K562 (cell line): Measurements from ENCODE around the gene BEST3. TPM values are rescaled to one million over a fixed set of nuclear protein-coding genes. Genes with fewer than 3 reads are reported as not detected.

Source experiments
- CBFA2T3 ChIP-seq: fragments of 450-650 bp; IDR thresholded peaks from 2 replicates; pipeline ENCODE4 v1.6.1; 2017
- CEBPG ChIP-seq, 3 experiments: fragments of 200-800 bp in 1 of 3; sonication (Bioruptor generic) in 1 of 3; sonication (generic) in 1 of 3; formaldehyde crosslinking in 1 of 3; IDR thresholded peaks in 2 of 3; conservative IDR thresholded peaks in 1 of 3; 2 replicates each; pipeline versions ENCODE4 v1.6.1 to v1.8.0; 2016 to 2022; ENCODE audit warnings: missing compliant biosample characterization in 2 of 3, missing genetic modification characterization in 2 of 3, mild to moderate bottlenecking in 1 of 3, missing genetic modification reagents in 1 of 3
- FOXK1 ChIP-seq: sonication (generic); formaldehyde crosslinking; IDR thresholded peaks from 2 replicates; pipeline ENCODE4 v1.8.0; 2022; ENCODE audit warnings: missing genetic modification reagents, mild to moderate bottlenecking, borderline replicate concordance
- HDAC3 ChIP-seq: fragments of 450-650 bp; IDR thresholded peaks from 2 replicates; pipeline ENCODE4 v1.6.1; 2018; ENCODE audit warnings: borderline replicate concordance, mild to moderate bottlenecking, moderate library complexity; ENCODE audit not compliant: partially characterized antibody
- MBD2 ChIP-seq: sonication (generic); IDR thresholded peaks from 2 replicates; pipeline ENCODE4 v1.6.1; 2016; ENCODE audit warnings: low read depth, borderline replicate concordance
- MTA2 ChIP-seq: fragments of 450-650 bp; IDR thresholded peaks from 2 replicates; pipeline ENCODE4 v1.6.1; 2016; ENCODE audit warnings: low read depth
- NFIC ChIP-seq: fragments of 450-650 bp; IDR thresholded peaks from 2 replicates; pipeline ENCODE4 v1.6.1; 2017; ENCODE audit warnings: mild to moderate bottlenecking, inconsistent platforms
- TAL1 ChIP-seq: fragments of 450-650 bp; IDR thresholded peaks from 2 replicates; pipeline ENCODE4 v1.6.1; 2016; ENCODE audit warnings: mild to moderate bottlenecking
- TEAD4 ChIP-seq, 2 experiments: sonication (generic) in 1 of 2; formaldehyde crosslinking in 1 of 2; IDR thresholded peaks; 2 replicates each; pipeline versions ENCODE4 v1.6.1 to v1.8.0; 2012 to 2022; ENCODE audit warnings: borderline replicate concordance in 1 of 2, inconsistent platforms in 1 of 2, low read length in 1 of 2, mild to moderate bottlenecking in 1 of 2, missing genetic modification reagents in 1 of 2
- ZNF224 ChIP-seq: sonication (generic); formaldehyde crosslinking; IDR thresholded peaks from 2 replicates; pipeline ENCODE4 v1.8.0; 2022; ENCODE audit warnings: mild to moderate bottlenecking, missing genetic modification reagents
- polyA plus RNA-seq, 8 experiments: library from polyadenylated mRNA; depleted of rRNA in 4 of 8; stranded (reverse) in 5 of 8; unstranded in 3 of 8; fragments of >200 nt; fragmentation: Nextera tagmentation in 2 of 8; fragmentation: Illumina TruSeq in 1 of 8; extraction: Ambion mirVana in 2 of 8; extraction: Trizol in 1 of 8; gene quantifications; 2 replicates each; pipeline versions ENCODE4 v1.2.1 to v1.2.3, GENCODE V29; 2011 to 2014; ENCODE audit warnings: inconsistent platforms in 1 of 8, missing spikeins in 1 of 8
- total RNA-seq, 7 experiments: library from RNA; depleted of rRNA in 6 of 7; stranded (reverse); fragments of >200 nt in 6 of 7; fragmentation: Illumina TruSeq in 2 of 7; extraction: Trizol in 2 of 7; gene quantifications; 2 replicates each; pipeline versions ENCODE4 v1.2.1 to v1.2.3, GENCODE V29; 2011 to 2021; ENCODE audit warnings: low replicate concordance in 1 of 7
- TF ChIP-seq, protein P1 (sequence below): fragments of 450-650 bp; IDR thresholded peaks from 2 replicates; pipeline ENCODE4 v1.6.1; 2016
- TF ChIP-seq, protein P2 (sequence below): fragments of 200-400 bp; formaldehyde crosslinking; IDR thresholded peaks from 2 replicates; pipeline ENCODE4 v1.6.1; 2017; ENCODE audit warnings: mild to moderate bottlenecking, low read depth, low read length, moderate library complexity
- TF ChIP-seq, protein P3 (sequence below), 2 experiments: fragments of 250-450 bp in 1 of 2; fragments of 450-650 bp in 1 of 2; sonication (Bioruptor Pico) in 1 of 2; IDR thresholded peaks; 2 replicates each; pipeline versions ENCODE4 v1.6.1 to v1.8.0; 2016 to 2021; ENCODE audit warnings: mild to moderate bottlenecking in 2 of 2, moderate library complexity in 2 of 2, missing compliant biosample characterization in 1 of 2, missing genetic modification characterization in 1 of 2

The BEST3 gene
- total and polyA plus RNA-seq, 9 of the 15 experiments (the other 6 are each of a cell fraction or from before 2014, with no cell fraction given) = 0.15 TPM; not detected in 8

DNA sequence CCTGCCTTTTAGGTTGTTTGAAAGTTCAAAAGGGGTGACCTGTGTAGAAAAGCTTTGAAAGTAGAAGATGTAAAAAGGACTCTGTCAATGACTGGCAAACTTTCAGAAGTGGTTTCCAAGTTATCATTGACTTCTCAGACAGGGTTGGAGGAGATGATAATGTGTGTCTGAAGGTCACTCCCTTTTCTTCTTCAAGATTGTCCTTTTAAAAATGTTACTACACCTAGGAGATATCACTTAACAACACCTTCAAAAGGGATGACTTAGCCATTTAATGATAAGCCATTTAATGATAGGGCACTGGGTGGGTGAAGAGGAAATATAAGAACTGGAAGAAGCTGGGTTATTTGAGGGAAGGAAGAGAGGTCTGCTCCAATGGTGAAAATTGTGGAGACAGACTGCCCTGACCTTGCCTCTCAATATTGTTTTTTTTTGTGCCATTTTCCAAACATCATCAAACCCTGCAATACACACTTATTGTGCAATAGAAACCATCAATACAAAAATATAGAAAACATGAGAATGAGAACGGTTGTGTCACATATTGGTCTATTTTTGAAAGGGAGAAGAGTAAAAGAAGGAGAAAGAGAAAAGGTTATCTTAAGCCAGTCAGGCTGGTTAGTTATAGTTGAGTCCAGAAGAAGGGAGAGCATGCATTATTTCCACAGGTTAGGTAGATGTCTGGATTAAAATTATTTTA is 38.8 kb downstream of the BEST3 start (continued):
- peak; percentile 97 for TF ChIP-seq CBFA2T3
- TF ChIP-seq, protein P1, sequence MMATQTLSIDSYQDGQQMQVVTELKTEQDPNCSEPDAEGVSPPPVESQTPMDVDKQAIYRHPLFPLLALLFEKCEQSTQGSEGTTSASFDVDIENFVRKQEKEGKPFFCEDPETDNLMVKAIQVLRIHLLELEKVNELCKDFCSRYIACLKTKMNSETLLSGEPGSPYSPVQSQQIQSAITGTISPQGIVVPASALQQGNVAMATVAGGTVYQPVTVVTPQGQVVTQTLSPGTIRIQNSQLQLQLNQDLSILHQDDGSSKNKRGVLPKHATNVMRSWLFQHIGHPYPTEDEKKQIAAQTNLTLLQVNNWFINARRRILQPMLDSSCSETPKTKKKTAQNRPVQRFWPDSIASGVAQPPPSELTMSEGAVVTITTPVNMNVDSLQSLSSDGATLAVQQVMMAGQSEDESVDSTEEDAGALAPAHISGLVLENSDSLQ = peak; percentile 14; the same call in 1 of the 2 replicates
- peak; percentile 85 for TF ChIP-seq MTA2
- TF ChIP-seq, protein P2, sequence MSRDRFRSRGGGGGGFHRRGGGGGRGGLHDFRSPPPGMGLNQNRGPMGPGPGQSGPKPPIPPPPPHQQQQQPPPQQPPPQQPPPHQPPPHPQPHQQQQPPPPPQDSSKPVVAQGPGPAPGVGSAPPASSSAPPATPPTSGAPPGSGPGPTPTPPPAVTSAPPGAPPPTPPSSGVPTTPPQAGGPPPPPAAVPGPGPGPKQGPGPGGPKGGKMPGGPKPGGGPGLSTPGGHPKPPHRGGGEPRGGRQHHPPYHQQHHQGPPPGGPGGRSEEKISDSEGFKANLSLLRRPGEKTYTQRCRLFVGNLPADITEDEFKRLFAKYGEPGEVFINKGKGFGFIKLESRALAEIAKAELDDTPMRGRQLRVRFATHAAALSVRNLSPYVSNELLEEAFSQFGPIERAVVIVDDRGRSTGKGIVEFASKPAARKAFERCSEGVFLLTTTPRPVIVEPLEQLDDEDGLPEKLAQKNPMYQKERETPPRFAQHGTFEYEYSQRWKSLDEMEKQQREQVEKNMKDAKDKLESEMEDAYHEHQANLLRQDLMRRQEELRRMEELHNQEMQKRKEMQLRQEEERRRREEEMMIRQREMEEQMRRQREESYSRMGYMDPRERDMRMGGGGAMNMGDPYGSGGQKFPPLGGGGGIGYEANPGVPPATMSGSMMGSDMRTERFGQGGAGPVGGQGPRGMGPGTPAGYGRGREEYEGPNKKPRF = no peak
- peak; percentile 9; the same call in 1 of the 2 replicates for TF ChIP-seq CEBPG (CRISPR knock-in tag; IDR thresholded peaks at IDR 0.05)
- peak; percentile 40 to 86; a peak in 3 of 4 replicates for TF ChIP-seq CEBPG (tag; conservative IDR thresholded peaks at IDR 0.05 in 1 of 2, IDR thresholded peaks at IDR 0.05 in 1 of 2)
- peak; percentile 81 for TF ChIP-seq NFIC
- TF ChIP-seq FOXK1 = no peak
- 0 out of 2 replicates have a peak, but pooled peaks have one; percentile 35 for TF ChIP-seq MBD2
- TF ChIP-seq, protein P3, sequence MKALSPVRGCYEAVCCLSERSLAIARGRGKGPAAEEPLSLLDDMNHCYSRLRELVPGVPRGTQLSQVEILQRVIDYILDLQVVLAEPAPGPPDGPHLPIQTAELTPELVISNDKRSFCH (CRISPR knock-in tag; IDR thresholded peaks at IDR 0.05) = no peak
- TF ChIP-seq, protein P3 (tag; IDR thresholded peaks at IDR 0.05) = peak; percentile 60; the same call in 1 of the 2 replicates
- TF ChIP-seq ZNF224 (CRISPR knock-in tag) = no peak
- peak; percentile 92 for TF ChIP-seq TEAD4 (IDR thresholded peaks at IDR 0.05; ENCODE audit: low read length)
- no peak for TF ChIP-seq TEAD4 (CRISPR knock-in tag; IDR thresholded peaks at IDR 0.05; ENCODE audit: borderline replicate concordance)
- TF ChIP-seq HDAC3 = peak; percentile 65
- peak; percentile 93 for TF ChIP-seq TAL1
